Gastrocnemius medialis (tissue), 4 donors: ENCODE measurements around the gene DEK.
"Not testable (repeated sequence)": the region's sequence is repeated elsewhere in the genome, so short reads cannot be mapped to it uniquely, and the experiment has no call there.

Source experiments
- CTCF ChIP-seq, 5 experiments: fragments of 450-650 bp in 3 of 5; fragments of 200-600 bp in 2 of 5; sonication (generic) in 2 of 5; IDR thresholded peaks in 4 of 5; conservative IDR thresholded peaks in 1 of 5; 1 replicate in 4 of 5; 2 replicates in 1 of 5; pipeline ENCODE4 v1.5.1; 2016 to 2019; ENCODE audit warnings: antibody characterized with exemption in 5 of 5, mild to moderate bottlenecking in 3 of 5, moderate library complexity in 3 of 5
- POLR2A ChIP-seq, 2 donors: fragments of 450-650 bp; IDR thresholded peaks; one replicate each; pipeline ENCODE4 v1.6.1; 2017; ENCODE audit warnings: antibody characterized with exemption in 2 of 2, mild to moderate bottlenecking in 2 of 2, moderate library complexity in 2 of 2

- not testable (repeated sequence) for TF ChIP-seq CTCF (IDR thresholded peaks at IDR 0.05 in 4 of 5, conservative IDR thresholded peaks at IDR 0.05 in 1 of 5); POLR2A (IDR thresholded peaks at IDR 0.05)
Observed at GRCh38 chr6:18233770-18234169, 30.6 kb downstream of the DEK start.
